MCF 10A (cell line): ENCODE data around the gene TAF8. TPM values are rescaled to one million over a fixed set of nuclear protein-coding genes. Genes with fewer than 3 reads are reported as not detected.
"Not testable (repeated sequence)": the region's sequence is repeated elsewhere in the genome, so short reads cannot be mapped to it uniquely, and the experiment has no call there.

Experiments used
- BruUV-seq: library from RNA; stranded (reverse); fragments of 400-500 nt; replicated peaks from 2 replicates; lab custom pipeline; 2021; lab: Mats Ljungman, UMichigan
- CTCF ChIA-PET: fragments of 300-600 bp; sonication (Branson Sonifier 250); formaldehyde crosslinking; extraction: SDS; loops from one replicate; lab custom pipeline; 2021; ENCODE audit warnings: antibody characterized with exemption, inconsistent platforms; lab: Yijun Ruan, JAX
- POLR2A ChIA-PET: fragments of 300-600, 350-650 bp; sonication (Branson Sonifier 250); formaldehyde crosslinking; extraction: SDS; loops from one replicate; lab custom pipeline; 2020; ENCODE audit warnings: antibody characterized with exemption, inconsistent platforms; lab: Yijun Ruan, JAX
- DNase-seq: peaks from one replicate; pipeline ENCODE4 v3.0.0-alpha.2; 2018; ENCODE audit not compliant: unreplicated experiment
- H3K27ac Mint-ChIP-seq: one replicate; pipeline ENCODE4 v1.8.0; 2022; ENCODE audit warnings: mild to moderate bottlenecking, low read depth, mixed read lengths; ENCODE audit not compliant: unreplicated experiment
- H3K27me3 Mint-ChIP-seq: one replicate; pipeline ENCODE4 v1.8.0; 2022; ENCODE audit warnings: mixed read lengths; ENCODE audit not compliant: insufficient read depth, unreplicated experiment
- H3K36me3 Mint-ChIP-seq: one replicate; pipeline ENCODE4 v1.8.0; 2022; ENCODE audit warnings: mild to moderate bottlenecking, moderate library complexity, mixed read lengths; ENCODE audit not compliant: insufficient read depth, unreplicated experiment
- H3K4me1 Mint-ChIP-seq: one replicate; pipeline ENCODE4 v1.8.0; 2022; ENCODE audit warnings: mixed read lengths; ENCODE audit not compliant: insufficient read depth, unreplicated experiment
- H3K4me3 Mint-ChIP-seq: one replicate; pipeline ENCODE4 v1.8.0; 2022; ENCODE audit warnings: mild to moderate bottlenecking, moderate library complexity, mixed read lengths; ENCODE audit not compliant: unreplicated experiment
- H3K9me3 Mint-ChIP-seq: one replicate; pipeline ENCODE4 v1.8.0; 2022; ENCODE audit warnings: mixed read lengths; ENCODE audit not compliant: unreplicated experiment
- CTCF ChIP-seq: fragments of 200-600 bp; IDR thresholded peaks from one replicate; pipeline ENCODE4 v1.8.0; 2022; ENCODE audit warnings: antibody characterized with exemption, mild to moderate bottlenecking; ENCODE audit not compliant: unreplicated experiment
- intact Hi-C: fragments of 100-400 bp; cut with micrococcal nuclease; formaldehyde crosslinking; loops from 2 replicates; pipeline ENCODE4 v1.14.1; 2022
- total RNA-seq: library from RNA; stranded (reverse); gene quantifications from 2 replicates; pipeline ENCODE4 v1.2.3, GENCODE V29; 2022

TAF8 gene
- total RNA-seq, 1 experiment from 2014 or later, result 23.8 TPM

- ChIA-PET CTCF (interaction anchor here (0.6 kb wide), 1 partner anchor 138 kb away, joined by 3 read pairs; no protein-coding TSS in a partner anchor), POLR2A (no interaction called here)
- Mint-ChIP-seq H3K27ac (no peak overlapping the region), H3K4me3 (no peak overlapping the region), H3K27me3 (no peaks in the 10 kb centered on the region), H3K4me1 (no peaks in the 10 kb centered on the region), H3K9me3 (no peaks in the 10 kb centered on the region), H3K36me3 (peaks cover 53% of the 10 kb centered on the region)
- intact Hi-C loops, result no loop called here
- DNase-seq, result no peak
- TF ChIP-seq CTCF, result no peak
- BruUV-seq, result no TSS peak
Measured at GRCh38 chr6:42007286-42008137, 42.8 kb upstream of the TAF8 start.

GRCh38 chr6:42008138-42008528, 42.2 kb upstream of the TAF8 start:
- BruUV-seq, H3K9me3 Mint-ChIP-seq, intact Hi-C loops: not testable (repeated sequence)

GRCh38 chr6:42009844-42010184, 40.5 kb upstream of the TAF8 start:
- CTCF ChIA-PET, result interaction anchor here (0.6 to 0.8 kb wide), 2 partner anchors 30 to 35 kb away, joined by 3 to 4 read pairs; no protein-coding TSS in a partner anchor
- POLR2A ChIA-PET, result no interaction called here
- H3K27ac Mint-ChIP-seq, result no peak overlapping the region

More at GRCh38 chr6:42008138-42008528, 42.2 kb upstream of the TAF8 start:
- H3K36me3 Mint-ChIP-seq, result peaks cover 49% of the 10 kb centered on the region
- POLR2A ChIA-PET, H3K4me3 Mint-ChIP-seq, H3K4me1 Mint-ChIP-seq, DNase-seq, H3K27me3 Mint-ChIP-seq, H3K27ac Mint-ChIP-seq: not testable (repeated sequence)
- CTCF ChIA-PET, result interaction anchor here (0.6 kb wide), 1 partner anchor 137 kb away, joined by 3 read pairs; no protein-coding TSS in a partner anchor

GRCh38 chr6:42010185-42010891, 40.0 kb upstream of the TAF8 start:
- Mint-ChIP-seq H3K27ac (no peak overlapping the region), H3K4me3 (no peak overlapping the region), H3K27me3 (no peaks in the 10 kb centered on the region), H3K9me3 (no peaks in the 10 kb centered on the region), H3K4me1 (no peaks in the 10 kb centered on the region), H3K36me3 (peaks cover 61% of the 10 kb centered on the region)
- TF ChIP-seq CTCF, result no peak
- no TSS peak for BruUV-seq
- ChIA-PET POLR2A (no interaction called here), CTCF (interaction anchor here (0.6 to 0.8 kb wide), 2 partner anchors 29 to 34 kb away, joined by 3 to 4 read pairs; no protein-coding TSS in a partner anchor)
- no peak for DNase-seq
- intact Hi-C loops, result no loop called here

More at GRCh38 chr6:42009844-42010184, 40.5 kb upstream of the TAF8 start:
- H3K36me3 Mint-ChIP-seq, result peaks cover 58% of the 10 kb centered on the region
- H3K27me3 Mint-ChIP-seq, result no peaks in the 10 kb centered on the region
- no peak overlapping the region for H3K4me3 Mint-ChIP-seq
- DNase-seq, result no peak
- TF ChIP-seq CTCF, result no peak
- no peaks in the 10 kb centered on the region for H3K4me1 Mint-ChIP-seq
- BruUV-seq, result no TSS peak
- intact Hi-C loops, result no loop called here
- H3K9me3 Mint-ChIP-seq, result no peaks in the 10 kb centered on the region
